Testis (tissue), 2 donors: ENCODE measurements around the gene PAPPA.

Experiments
- POLR2A ChIP-seq: fragments of 450-650 bp; IDR thresholded peaks from one replicate; pipeline ENCODE4 v1.6.1; 2017; ENCODE audit warnings: antibody characterized with exemption, mild to moderate bottlenecking, moderate library complexity
- TF ChIP-seq, protein P1 (sequence below), 3 experiments: fragments of 450-650 bp in 2 of 3; fragments of 200-600 bp in 1 of 3; sonication (generic) in 1 of 3; IDR thresholded peaks; one replicate each; pipeline ENCODE4 v1.5.1; 2016 to 2019; ENCODE audit warnings: antibody characterized with exemption in 3 of 3, mild to moderate bottlenecking in 2 of 3, moderate library complexity in 1 of 3

DNA sequence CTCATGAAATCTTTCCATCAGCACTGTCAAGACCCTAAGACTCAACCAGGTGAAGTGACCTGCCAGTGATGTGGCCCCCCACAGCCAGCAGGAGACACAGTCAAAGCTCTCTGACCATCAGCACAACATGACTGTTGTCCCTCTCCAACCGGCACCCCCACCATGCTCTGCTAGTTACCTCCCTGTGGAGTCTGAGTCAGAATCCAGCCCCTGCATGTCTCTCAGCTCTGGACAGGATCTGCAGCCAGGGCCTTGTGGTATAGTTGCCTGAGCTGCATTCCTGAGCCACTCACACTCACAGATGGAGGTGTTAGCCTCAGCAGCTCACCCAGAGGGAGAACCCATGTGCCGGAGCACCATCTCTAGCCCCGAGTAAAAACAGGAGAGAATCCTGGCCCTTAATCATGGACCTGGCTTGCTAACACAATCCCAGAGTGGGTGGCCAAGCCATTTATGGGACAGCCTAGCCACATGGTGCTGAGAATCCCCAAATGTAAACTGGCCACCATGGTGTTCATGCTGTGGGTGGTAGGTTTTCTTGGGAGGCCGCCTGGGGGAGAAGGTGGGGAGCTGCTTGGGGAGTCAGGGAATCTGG lies 237.8 kb downstream of the PAPPA start:
- TF ChIP-seq, protein P1, sequence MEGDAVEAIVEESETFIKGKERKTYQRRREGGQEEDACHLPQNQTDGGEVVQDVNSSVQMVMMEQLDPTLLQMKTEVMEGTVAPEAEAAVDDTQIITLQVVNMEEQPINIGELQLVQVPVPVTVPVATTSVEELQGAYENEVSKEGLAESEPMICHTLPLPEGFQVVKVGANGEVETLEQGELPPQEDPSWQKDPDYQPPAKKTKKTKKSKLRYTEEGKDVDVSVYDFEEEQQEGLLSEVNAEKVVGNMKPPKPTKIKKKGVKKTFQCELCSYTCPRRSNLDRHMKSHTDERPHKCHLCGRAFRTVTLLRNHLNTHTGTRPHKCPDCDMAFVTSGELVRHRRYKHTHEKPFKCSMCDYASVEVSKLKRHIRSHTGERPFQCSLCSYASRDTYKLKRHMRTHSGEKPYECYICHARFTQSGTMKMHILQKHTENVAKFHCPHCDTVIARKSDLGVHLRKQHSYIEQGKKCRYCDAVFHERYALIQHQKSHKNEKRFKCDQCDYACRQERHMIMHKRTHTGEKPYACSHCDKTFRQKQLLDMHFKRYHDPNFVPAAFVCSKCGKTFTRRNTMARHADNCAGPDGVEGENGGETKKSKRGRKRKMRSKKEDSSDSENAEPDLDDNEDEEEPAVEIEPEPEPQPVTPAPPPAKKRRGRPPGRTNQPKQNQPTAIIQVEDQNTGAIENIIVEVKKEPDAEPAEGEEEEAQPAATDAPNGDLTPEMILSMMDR (IDR thresholded peaks at IDR 0.05): no peak
- no peak for TF ChIP-seq POLR2A
